Ectodermal cell (in vitro differentiated cells): ENCODE results near the gene CSTPP1.
"Not testable (repeated sequence)": the region's sequence is repeated elsewhere in the genome, so short reads cannot be mapped to it uniquely, and the experiment has no call there.

Experiments
- H3K27ac ChIP-seq: 2 replicates; pipeline ENCODE4 v1.7.0; 2013; ENCODE audit warnings: mild to moderate bottlenecking, low read depth, low read length; ENCODE audit not compliant: insufficient read depth, poor library complexity, severe bottlenecking
- H3K27me3 ChIP-seq: 2 replicates; pipeline ENCODE4 v1.7.0; 2013; ENCODE audit warnings: mild to moderate bottlenecking, low read length; ENCODE audit not compliant: insufficient read depth, control insufficient read depth, poor library complexity, severe bottlenecking
- H3K36me3 ChIP-seq: one replicate; pipeline ENCODE4 v1.7.0; 2013; ENCODE audit warnings: low read length; ENCODE audit not compliant: control insufficient read depth, insufficient read depth
- H3K4me1 ChIP-seq: one replicate; pipeline ENCODE4 v1.7.0; 2013; ENCODE audit warnings: low read length; ENCODE audit not compliant: control insufficient read depth, insufficient read depth
- H3K4me3 ChIP-seq: 2 replicates; pipeline ENCODE4 v1.7.0; 2013; ENCODE audit warnings: low read depth, low read length, control low read depth; ENCODE audit not compliant: insufficient read depth
- H3K9me3 ChIP-seq: 2 replicates; pipeline ENCODE4 v1.7.0; 2013; ENCODE audit warnings: mild to moderate bottlenecking, low read length, moderate library complexity; ENCODE audit not compliant: control insufficient read depth
- WGBS, 2 experiments: methylation state at CpG; one replicate each; pipeline ENCODE4 v1.1.7; 2013; ENCODE audit warnings: missing lambda C conversion rate in 2 of 2; 5-methylcytosine and 5-hydroxymethylcytosine counted together

Gene CSTPP1

DNA sequence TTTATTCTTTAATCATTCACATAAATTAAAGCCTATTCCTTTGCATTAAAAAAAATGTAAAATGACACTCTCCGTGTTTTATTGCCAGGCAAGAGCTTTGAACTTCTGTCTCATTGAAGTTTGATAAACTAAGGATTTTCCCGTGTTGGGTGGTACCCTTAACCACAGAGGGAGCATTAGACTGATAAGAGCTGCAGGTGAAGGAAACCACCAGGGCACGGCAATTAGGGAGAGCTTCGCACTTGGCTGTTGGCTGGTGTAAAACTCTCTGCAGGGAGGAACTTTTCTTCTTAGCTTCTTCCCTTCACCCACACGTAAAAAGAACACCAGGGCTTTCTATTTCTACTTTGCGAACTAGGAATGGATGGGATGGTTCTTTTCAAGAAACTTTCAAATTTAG, 47.0 kb downstream of the CSTPP1 start:
- H3K27me3 ChIP-seq, result no peaks in the 10 kb centered on the region
- H3K9me3 ChIP-seq, result no peaks in the 10 kb centered on the region
- 78 to 88% methylated on average over 5 to 6 of the region's 6 CpGs for WGBS, 2 experiments
- peaks cover 18% of the 10 kb centered on the region for H3K4me1 ChIP-seq
- no peaks in the 10 kb centered on the region for H3K36me3 ChIP-seq
- H3K4me3 ChIP-seq, result no peak overlapping the region
- no peak overlapping the region for H3K27ac ChIP-seq

DNA sequence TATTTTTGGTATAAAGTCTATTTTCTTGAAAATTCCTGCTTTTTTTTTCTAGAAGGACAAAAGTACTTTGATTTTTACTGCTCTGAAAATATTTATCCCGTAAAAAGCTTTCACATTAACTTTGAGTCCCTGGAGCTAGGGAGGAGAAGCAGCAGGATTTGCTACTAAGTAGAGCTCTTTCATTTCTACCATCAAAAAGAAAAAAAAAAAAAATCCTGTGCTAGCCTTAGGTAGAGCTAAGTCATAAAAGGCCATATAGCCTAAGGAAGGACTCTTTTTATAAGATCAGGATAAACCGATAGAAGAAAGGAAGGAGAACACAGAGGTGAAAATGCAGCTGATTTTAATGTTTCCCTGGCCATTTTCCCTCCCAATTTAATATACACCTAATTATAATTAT, 48.0 kb downstream of the CSTPP1 start:
- Histone ChIP-seq H3K9me3 (no peaks in the 10 kb centered on the region), H3K36me3 (peaks cover 4% of the 10 kb centered on the region), H3K4me1 (peaks cover 13% of the 10 kb centered on the region), H3K27ac (no peak overlapping the region), H3K4me3 (no peak overlapping the region), H3K27me3 (no peaks in the 10 kb centered on the region)
- 98 to 100% methylated on average over 2 of the region's 2 CpGs for WGBS, 2 experiments

GRCh38 chr11:46984987-46985386, 48.4 kb downstream of the CSTPP1 start:
- peaks cover 6% of the 10 kb centered on the region for H3K36me3 ChIP-seq
- H3K9me3 ChIP-seq, result no peaks in the 10 kb centered on the region
- no peak overlapping the region for H3K4me3 ChIP-seq
- peaks cover 8% of the 10 kb centered on the region for H3K4me1 ChIP-seq
- no peaks in the 10 kb centered on the region for H3K27me3 ChIP-seq
- WGBS, 2 experiments, result 92 to 93% methylated on average over 4 of the region's 4 CpGs
- no peak overlapping the region for H3K27ac ChIP-seq

DNA sequence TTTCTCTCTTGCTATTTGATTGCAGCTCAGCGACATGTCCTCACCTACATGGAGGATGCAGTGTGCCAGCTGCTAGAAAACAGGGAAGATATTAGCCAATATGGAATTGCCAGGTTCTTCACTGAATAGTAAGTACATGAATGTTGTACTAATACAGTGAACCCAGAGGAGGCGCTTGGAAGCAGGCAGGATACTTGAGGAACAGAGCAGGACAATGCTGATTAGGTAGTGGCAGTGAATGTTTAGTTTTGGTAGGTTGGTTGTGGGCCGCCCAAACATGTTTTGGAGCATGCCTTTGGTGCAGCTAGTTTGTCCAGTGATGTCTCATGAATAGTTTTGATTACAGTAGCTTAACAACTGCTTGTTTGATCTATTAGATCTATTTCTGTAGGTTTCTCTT, 50.6 kb downstream of the CSTPP1 start:
- H3K4me1 ChIP-seq, result no peaks in the 10 kb centered on the region
- H3K36me3 ChIP-seq, result peaks cover 6% of the 10 kb centered on the region
- H3K4me3 ChIP-seq, result no peak overlapping the region
- WGBS, 2 experiments, result 91 to 95% methylated on average over 3 of the region's 3 CpGs
- no peaks in the 10 kb centered on the region for H3K9me3 ChIP-seq
- H3K27ac ChIP-seq, result no peak overlapping the region
- no peaks in the 10 kb centered on the region for H3K27me3 ChIP-seq

- not testable (repeated sequence) for H3K4me1 ChIP-seq, H3K9me3 ChIP-seq, H3K27ac ChIP-seq, H3K4me3 ChIP-seq, H3K36me3 ChIP-seq, H3K27me3 ChIP-seq
- 81 to 100% methylated on average over 1 of the region's 1 CpG for WGBS, 2 experiments
These were observed 53.4 kb downstream of the CSTPP1 start for GRCh38 chr11:46989810-46990487.

DNA sequence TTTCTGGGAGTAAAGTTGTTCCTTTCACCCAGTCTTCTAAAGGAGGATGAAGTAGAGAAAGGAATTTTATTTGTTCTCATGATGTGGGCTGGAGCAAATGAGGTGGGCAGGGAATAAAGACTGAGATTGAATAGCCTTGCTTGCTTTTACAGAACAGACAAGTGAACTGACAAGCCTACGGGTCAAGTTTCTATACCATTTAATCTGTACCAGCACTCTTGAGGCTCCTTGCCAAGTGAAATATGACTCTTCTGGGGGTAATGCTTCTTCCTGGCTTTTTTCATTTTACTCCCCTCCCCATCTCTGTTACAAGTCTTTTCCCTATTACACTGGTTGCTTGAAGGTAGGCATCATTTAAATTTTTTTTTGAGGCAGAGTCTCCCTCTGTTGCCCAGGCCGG, 54.8 kb downstream of the CSTPP1 start:
- Histone ChIP-seq H3K4me1 (no peaks in the 10 kb centered on the region), H3K27me3 (no peaks in the 10 kb centered on the region), H3K36me3 (peaks cover 6% of the 10 kb centered on the region), H3K27ac (no peak overlapping the region), H3K4me3 (no peak overlapping the region), H3K9me3 (no peaks in the 10 kb centered on the region)
- 75 to 80% methylated on average over 2 of the region's 2 CpGs for WGBS, 2 experiments

DNA sequence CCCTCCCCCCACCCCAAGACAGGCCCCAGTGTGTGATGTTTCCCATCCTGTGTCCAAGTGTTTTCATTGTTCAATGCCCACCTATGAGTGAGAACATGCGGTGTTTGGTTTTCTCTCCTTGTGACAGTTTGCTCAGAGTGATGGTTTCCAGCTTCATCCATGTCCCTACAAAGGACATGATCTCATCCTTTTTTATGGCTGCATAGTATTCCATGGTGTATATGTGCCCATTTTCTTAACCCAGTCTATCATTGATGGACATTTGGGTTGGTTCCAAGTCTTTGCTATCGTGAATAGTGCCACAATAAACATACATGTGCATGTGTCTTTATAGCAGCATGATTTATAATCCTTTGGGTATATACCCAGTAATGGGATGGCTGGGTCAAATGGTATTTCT, 55.8 kb downstream of the CSTPP1 start:
- H3K36me3 ChIP-seq, H3K4me3 ChIP-seq, H3K27me3 ChIP-seq, H3K27ac ChIP-seq, H3K4me1 ChIP-seq, H3K9me3 ChIP-seq: not testable (repeated sequence)
- WGBS, 2 experiments, result 95 to 97% methylated on average over 1 of the region's 2 CpGs

GRCh38 chr11:46997796-46998195, 61.2 kb downstream of the CSTPP1 start:
- not testable (repeated sequence) for H3K27ac ChIP-seq, H3K36me3 ChIP-seq, H3K4me3 ChIP-seq, H3K27me3 ChIP-seq, H3K9me3 ChIP-seq
- H3K4me1 ChIP-seq, result peaks cover 15% of the 10 kb centered on the region
- WGBS, 2 experiments, result 93 to 94% methylated on average over 14 of the region's 14 CpGs

- Histone ChIP-seq H3K4me3 (no peak overlapping the region), H3K9me3 (no peaks in the 10 kb centered on the region), H3K36me3 (no peaks in the 10 kb centered on the region), H3K4me1 (peaks cover 15% of the 10 kb centered on the region), H3K27me3 (no peaks in the 10 kb centered on the region), H3K27ac (no peak overlapping the region)
These were observed 62.7 kb downstream of the CSTPP1 start for GRCh38 chr11:46999217-46999616.

GRCh38 chr11:47000033-47000432, 63.5 kb downstream of the CSTPP1 start:
- WGBS, 2 experiments, result 90 to 96% methylated on average over 2 of the region's 2 CpGs
- H3K4me3 ChIP-seq, result no peak overlapping the region
- H3K27me3 ChIP-seq, result no peaks in the 10 kb centered on the region
- no peaks in the 10 kb centered on the region for H3K9me3 ChIP-seq
- H3K36me3 ChIP-seq, result no peaks in the 10 kb centered on the region
- H3K4me1 ChIP-seq, result peaks cover 18% of the 10 kb centered on the region
- H3K27ac ChIP-seq, result no peak overlapping the region

DNA sequence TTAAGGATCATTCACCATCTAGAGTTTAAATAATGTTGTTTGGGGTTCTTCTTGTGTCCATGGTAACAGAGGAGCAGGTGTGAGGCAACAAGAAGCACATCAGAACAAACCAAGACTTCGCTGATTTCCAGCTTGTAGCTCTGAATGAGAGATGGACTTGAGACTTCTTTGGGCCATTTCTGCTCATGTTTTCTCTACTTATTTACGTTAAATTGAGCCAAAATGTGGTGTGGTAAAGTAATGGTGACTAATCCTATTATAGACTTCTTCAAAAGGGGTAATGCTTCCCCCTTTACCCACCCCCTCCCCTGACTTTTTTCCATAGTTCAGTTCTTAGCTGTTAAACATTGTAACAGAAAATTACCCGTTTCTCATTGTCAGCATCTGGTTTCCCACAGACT, 65.2 kb downstream of the CSTPP1 start:
- Histone ChIP-seq H3K4me3 (no peak overlapping the region), H3K36me3 (no peaks in the 10 kb centered on the region), H3K9me3 (no peaks in the 10 kb centered on the region), H3K4me1 (peaks cover 18% of the 10 kb centered on the region), H3K27me3 (no peaks in the 10 kb centered on the region), H3K27ac (peak overlapping the region; percentile 44)
- WGBS, 2 experiments, result 68 to 76% methylated on average over 2 to 3 of the region's 3 CpGs
